GM21786 (cell line): ENCODE results near the gene CCSER1.
A peak's percentile ranks its signal among the peaks of the same experiment; 100 is the strongest.

ENCODE experiments used
- ATAC-seq: cut with Tn5 transposase; IDR thresholded peaks from one replicate; pipeline ENCODE4 v1.9.1; 2021; ENCODE audit not compliant: unreplicated experiment

Gene CCSER1

DNA sequence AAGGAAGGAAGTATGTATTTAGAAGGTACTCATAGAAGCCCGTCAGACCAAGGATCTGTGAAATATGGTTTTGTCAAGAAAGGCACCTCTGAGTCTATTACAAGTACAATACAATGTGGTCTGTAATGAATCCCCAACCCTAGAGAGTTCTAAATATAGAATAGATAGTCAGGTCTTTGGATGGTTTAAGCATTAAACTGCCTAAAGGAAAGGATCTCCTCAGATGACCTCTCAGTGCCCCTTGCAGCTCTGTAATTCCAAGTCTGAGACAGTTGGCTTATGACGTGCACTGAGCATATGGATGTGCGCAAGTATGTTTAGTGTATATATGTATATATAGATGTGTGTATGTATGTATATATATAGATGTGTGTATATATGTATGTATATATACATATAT is 62.0 kb downstream of the CCSER1 start:
- ATAC-seq = no peak

DNA sequence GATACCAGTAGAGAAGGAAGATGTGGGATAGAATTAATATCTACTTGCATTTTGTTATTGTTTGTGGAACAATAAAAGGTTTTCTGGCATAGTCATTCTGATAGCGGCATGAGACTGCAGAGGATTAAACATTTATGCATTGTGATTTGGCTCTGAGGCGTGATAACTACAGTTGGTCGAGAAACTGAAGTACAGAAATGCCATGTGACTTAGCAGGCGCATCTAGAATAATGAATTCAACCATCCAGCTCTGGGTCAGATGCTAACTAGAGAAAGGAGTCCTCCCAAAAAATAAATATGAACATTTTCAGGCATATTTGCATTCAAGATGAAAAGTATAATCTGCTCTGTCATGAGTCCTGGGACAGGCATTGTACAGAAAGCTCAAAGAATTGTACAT is 62.8 kb downstream of the CCSER1 start:
- no peak for ATAC-seq

DNA sequence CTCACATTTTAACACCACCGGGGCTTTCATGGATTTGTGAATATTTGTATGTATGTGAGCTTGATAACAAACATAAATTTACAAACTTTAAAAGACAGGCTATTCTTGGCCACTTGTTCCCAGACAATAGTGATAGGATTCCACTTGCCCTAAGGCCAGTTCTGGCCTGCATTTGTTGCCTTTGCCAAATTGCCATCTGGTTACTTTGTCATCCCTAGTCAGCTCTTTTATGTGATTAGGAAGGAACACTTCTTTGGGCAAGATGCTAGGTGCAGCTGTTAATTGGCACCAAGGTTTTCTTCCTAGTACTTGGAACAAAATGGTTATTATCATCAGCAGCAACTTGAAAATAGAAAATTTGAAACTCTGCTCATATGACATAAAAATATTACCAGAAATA is 63.3 kb downstream of the CCSER1 start:
- ATAC-seq = no peak

DNA sequence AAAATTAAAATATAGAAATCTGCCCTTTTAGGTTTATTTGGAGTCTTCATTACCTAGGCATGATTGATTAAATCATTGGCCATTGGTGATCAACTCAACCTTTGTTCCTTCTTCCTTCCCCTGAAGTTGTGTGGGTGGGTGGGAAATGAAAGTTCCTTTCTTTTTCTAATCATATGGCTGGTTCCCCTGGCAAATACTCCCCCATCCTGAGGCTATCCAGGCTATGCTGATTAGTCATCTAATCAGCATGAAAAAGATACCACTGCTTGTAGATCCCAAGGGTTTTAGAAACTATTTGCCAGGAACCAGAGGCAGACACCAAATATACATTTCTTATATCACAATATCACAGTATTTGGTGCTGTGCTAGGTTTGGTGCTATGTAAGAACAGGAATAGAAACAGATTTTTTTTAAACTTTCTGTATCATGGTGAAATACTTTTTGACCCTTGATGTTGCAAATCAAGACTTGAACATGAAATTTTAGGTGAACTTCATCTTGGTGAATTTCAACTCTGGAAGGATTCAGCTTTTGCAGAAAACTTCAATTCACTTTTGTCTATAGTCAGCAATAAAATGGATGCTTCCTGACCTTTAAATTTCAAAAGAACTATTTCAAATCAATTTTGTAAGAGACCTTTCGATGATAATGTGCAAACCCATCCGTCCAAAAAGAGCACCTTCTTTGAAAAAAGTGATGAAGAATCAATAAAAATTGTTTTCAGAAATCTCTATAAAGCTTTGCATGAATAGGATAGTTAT is 71.1 kb downstream of the CCSER1 start:
- no peak for ATAC-seq

DNA sequence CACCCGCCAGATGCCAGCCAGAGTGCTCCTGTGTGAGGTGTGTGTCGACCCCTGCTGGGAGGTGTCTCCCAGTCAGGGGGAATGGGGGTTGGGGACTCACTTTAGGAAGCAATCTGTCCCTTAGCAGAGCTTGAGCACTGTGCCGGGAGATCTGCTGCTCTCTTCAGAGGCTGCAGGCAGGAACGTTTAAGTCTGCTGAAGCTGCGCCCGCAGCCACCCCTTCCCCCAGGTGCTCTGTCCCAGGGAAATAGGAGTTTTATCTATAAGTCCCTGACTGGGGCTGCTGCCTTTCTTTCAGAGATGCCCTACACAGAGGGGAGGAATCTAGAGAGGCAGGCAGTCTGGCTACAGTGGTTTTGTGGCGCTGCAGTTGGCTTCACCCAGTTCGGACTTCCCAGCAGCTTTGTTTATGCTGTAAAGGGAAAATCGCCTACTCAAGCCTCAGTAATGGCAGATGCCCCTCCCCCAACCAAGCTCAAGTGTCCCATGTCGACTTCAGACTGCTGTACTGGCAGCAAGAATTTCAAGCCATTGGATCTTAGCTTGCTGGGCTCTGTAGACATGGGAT is 80.8 kb downstream of the CCSER1 start:
- ATAC-seq = no peak

DNA sequence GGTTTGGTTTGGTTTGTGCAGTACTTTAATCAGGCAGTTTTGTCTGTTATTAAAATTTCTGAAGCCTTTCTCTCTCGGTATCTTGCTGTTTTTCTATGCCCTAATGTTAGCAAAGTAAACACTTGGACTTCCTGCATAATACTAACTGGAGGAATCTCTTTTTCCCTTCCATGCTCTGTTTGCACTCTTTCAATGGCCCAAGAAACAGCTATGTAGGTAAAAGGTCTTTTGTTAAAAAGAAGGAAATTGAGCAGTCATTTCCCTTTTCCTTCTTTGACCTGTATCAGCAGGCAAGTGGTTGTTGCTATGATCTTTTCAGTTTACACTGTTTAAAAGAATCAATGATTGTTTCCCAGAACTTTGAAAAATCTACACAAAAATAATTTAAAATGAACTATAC is 82.7 kb downstream of the CCSER1 start:
- no peak for ATAC-seq

DNA sequence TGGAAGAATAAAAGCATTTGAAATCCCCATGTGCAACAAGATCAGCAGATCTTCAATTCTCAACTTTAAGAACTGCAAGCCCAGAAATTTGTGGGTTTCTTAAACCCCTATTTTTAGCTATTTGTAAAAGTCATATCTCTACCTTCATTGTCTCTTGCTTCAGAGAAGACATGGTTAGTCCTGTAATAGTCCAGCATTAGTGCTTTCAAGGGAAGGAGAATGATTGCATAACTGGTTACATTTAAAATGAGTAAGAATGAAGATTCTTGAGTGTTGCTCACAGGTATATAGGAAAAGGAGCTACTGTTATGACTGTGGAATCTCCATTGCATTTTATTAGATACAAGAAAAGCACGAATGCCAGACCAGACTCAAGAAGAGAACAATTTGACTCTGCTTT is 84.0 kb downstream of the CCSER1 start:
- no peak for ATAC-seq

DNA sequence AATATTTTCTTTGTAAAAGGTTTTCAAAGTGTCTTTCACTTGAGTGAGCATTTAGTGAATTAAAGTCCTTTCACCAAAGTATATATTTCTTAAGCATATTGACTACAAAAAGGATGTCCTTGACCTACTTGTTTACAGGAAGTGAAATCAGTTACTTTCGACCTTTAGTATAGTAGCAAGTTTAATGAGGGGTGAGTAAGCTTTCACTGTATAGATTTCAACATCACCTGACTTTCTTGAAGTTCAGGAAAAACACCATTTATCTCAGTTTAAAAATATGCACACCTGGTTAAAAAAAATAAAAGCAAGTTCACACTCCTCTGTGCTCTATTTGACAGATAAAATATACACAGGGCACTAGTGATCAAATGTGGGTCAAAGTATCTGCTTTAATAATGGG is 88.1 kb downstream of the CCSER1 start:
- ATAC-seq = no peak

DNA sequence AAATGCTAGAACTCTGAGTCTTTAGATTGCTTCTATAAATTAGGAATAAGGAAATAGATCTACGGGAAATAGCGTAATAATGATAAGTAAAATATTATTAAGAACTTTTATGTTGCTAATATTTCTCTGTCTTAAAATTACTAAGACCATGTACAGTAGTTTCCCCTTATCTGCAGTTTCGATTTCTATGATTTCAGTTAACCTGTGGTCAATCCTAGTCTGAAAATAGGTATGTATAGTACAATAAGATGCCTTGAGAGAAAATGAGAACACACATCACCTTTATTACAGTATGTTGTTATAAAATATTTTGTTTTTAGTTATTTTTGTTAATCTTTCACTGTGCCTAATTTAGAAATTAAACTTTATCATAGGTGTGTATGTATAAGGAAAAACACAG is 92.6 kb downstream of the CCSER1 start:
- peak; percentile 48 for ATAC-seq

DNA sequence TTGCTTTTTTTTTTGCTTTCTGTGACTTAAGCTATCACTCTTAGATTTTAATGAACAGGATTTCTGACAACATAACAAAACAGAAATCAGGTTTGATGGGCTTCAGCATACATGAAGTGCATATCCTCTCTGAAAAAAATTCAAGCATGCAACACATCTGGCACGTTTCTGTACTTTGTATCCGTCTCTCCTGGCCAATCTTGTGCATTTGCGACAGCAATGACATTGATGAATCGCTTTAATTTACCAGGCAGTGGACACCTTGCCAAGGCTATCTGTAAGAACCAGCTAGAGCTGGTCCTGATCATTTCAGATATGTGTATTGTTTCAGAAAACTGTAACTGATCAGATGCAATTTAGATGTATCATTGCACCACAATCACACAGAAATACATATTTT is 93.3 kb downstream of the CCSER1 start:
- ATAC-seq = no peak

DNA sequence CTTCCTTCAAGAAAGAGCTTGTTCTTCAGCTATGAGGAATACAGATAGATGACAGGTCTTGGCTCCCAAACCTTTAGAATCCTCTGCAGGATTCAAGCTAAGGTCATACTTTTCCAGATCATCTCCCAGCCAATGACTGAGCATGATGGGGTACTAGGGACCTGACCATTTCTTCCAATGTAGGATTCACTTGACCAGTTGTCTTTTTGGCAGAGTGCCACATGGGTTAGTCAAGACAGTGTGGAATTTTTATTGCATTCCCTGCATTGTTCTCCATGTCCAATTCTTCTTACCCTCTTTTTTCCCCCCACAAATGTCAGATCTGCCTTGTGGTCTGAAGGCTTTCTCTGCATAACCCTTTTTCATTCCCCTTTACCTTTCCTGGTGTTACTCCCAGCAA is 99.5 kb downstream of the CCSER1 start:
- no peak for ATAC-seq

DNA sequence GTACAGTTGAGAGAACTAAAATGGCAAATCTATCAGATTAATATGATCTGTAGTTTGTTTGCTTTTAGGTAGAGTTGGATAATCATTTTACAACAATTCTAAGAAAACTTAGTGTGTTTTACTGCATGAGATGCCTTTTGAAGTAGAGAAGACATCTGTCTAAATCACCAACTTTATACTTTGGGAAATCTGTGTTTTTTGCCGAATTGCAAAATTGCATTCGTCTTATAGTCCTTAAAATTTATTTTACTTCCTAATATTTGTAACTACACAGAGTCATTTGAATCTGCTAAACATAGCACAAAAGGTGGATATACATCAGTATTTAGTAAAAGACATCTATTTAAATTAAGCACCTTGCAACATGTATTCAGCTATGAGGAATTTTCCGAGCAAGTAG is 100.0 kb downstream of the CCSER1 start:
- ATAC-seq = no peak

DNA sequence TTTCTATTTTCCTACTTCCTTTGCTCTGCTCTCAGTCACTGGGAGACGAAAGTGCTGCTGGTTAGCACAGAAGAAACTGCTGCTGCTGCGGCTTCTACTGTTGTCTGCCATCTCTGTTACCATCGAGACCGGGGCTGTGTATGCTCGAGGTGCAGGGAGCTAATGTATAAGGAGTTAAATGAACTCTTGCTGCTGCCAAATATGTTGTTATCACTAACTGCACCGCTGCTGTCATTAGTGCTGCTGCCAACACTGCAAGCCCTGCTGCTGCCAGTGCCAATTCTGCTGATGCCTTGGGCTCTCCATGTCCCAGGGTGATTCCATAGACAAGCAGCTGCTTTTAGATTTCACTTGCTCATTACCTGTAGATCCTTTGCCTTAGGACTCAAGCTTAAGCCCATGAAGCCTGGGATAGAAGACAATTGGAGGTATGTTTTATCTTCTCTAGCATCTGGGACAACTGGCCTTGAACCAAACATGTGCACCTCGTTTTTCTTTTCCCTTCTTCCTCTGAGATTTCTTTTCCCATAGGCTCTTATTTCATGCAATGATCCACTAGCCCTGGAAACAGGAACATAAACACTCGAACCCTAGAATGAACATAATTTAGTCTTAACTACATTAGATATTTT is 107.8 kb downstream of the CCSER1 start:
- ATAC-seq = no peak

DNA sequence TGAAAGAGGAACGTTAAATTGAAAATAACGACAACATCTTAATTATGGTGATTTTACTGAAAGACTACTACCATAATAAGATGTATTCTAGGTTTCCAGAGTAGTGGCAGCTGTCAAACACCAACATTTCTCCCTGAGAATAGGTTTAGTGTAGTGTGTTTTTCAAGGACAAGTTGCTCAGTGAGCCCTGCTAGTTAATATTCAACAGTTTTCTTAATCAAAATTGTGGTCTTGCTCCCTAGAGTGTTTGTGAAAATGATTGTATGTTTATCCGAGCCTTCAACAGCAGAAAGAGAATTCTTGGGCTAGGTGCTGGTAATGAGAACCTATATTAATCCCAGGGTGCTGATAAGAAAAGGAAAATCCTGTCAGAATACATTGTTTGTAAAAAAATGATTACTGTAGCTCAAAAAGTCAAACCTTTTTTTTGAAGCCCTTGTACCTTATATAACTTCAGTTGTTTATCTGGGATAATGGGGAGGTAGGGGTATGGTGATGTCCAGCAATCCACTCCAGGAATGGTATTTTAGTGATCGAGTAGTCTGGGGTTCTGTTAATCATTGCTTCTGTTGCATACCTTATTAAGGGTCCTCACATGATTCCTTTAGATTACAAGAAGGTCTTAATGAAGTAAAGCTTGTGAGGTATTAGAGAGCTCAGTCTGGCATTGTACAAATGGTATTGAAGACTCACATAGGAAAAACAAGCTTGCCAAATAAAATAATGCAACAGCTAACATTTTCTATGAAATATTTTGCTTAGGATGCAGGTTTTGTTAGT is 110.7 kb downstream of the CCSER1 start:
- no peak for ATAC-seq

DNA sequence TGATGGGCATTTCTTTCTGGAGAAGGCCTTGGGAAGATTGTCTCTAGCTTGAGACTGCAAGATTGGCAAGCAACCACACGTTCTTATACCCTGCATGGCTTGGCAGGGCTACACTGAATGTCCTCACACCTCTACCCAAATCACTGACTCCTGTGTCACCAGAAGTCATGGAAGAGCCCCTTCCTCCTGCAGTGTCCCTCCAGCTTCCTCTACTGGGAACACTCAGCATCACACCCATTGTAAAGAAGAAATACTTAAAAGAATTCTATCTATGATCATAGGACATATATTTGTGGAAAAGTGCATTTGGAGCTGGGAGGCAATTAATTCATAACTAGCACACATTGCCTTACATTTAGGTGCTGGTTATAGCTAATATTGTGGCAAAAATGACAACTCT is 113.1 kb downstream of the CCSER1 start:
- no peak for ATAC-seq

DNA sequence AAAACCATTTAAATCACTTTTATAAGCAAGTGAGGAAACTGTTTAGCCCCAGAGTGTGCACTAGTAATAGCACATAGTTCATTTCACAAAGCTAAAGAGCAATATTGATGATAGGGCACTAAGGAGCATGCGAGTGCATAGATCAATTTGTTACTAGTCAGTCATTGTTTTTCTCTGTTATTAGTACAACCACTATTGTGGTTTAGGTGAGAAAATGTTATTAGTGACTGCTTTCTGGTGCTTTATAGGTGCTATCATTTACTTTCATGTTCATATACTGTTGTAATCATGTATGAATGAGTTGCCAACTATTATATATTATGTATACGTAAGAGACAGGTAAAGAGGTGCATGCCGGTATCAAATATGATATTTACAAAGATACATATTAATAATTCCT is 113.8 kb downstream of the CCSER1 start:
- ATAC-seq = no peak

DNA sequence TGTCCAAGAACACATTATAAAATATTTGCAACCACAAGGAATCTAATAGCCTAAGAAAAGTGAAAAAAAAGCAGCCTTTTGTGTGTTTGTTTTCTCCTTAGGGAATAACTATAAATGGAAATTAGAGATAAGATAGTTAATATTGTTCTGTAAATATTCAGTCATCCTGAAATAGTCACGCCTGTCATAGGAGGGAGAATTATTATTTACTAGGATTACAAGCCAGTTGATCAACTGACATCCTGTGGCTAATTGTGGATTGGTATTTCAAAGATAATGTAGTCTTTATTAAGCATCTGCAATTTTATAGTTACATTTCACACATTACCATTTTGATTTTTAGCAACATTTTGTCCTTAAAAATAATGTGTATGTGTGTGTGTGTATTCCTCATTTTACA is 118.6 kb downstream of the CCSER1 start:
- ATAC-seq = no peak

DNA sequence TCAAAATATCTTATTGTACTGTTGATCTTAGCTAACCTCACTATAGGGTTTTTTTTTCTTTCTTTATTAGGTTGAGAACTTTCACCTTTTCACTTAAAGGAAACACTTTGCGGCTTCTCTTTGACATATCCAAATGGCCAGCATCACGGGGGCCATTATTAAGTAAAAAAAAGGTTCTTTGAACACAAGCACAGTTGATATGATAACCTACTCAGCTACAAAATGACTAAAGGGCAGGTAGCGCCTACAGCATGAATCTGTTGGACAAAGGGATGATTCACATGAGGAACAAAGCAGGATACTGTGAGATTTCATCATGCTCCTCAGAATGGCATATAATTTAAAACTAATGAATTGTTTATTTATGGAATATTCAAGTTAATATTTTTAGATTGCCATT is 119.6 kb downstream of the CCSER1 start:
- ATAC-seq = no peak

DNA sequence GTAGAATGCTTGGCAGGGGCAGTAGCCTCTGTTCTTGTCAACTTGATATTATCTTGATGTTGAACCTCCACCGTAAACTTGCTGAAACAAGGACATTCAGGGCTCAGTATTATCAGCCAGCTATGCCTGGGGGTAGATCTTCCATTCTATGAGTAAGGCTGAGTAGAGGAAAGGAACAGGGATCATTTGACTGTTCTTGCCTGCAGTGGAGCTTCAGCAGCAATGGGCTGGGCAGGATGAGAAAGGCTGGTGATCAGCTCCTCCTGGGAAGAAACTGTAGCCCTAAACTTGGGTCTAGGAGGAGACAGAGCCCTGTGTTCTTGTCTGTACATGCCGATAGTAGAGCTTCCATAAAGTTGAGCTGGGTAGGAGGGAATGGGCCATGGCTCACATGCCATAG is 127.2 kb downstream of the CCSER1 start:
- ATAC-seq = no peak

DNA sequence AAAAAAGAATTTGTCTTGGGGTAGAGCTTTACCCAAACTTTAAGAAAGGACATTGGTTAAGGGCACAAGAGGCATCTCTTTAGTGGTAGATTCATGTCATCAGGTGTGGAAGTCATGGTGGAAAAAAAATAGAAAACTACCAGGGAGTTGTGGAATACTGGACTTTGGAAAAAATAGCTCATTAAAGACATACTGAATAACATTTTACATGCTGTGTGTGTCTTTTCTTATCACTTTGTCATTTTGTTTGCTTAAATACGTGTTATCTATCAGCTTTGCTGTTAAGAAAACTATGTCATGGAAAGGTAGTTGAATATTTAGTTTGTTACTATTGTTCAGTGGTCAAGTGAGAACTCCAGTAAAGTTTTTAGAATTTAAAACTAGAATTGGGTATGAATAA is 147.0 kb downstream of the CCSER1 start:
- no peak for ATAC-seq

DNA sequence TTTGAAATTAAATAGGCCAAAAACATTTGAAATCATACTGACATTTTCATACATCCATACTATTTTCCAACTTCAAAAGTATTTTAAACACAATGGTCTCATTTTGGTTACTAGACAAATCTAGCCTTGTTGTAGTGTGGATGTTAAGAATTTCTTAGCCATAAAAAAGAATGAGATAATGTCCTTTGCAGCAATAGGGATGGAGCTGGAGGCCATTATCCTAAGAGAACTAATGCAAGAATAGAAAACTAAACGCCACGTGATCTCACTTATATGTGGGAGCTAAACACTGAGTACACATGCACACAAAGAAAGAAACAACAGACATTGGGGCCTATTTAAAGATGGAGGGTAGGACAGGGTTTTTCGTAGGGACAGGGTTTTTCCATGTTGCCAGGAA is 153.8 kb downstream of the CCSER1 start:
- ATAC-seq = no peak
